Ovary (tissue), 9 donors: ENCODE results near the gene OR10D3. TPM values are rescaled to one million over a fixed set of nuclear protein-coding genes. Genes with fewer than 3 reads are reported as not detected.

Source experiments
- DNase-seq, 5 donors: peaks; one replicate each; pipeline ENCODE4 v3.0.0-alpha.2; 2019 to 2020
- H3K27ac ChIP-seq, 2 donors: fragments of 200-600 bp; one replicate each; pipeline versions ENCODE4 v1.5.1 to v1.8.0; 2019 to 2022
- H3K27me3 ChIP-seq: fragments of 200-600 bp; one replicate; pipeline ENCODE4 v1.8.0; 2022
- H3K36me3 ChIP-seq: fragments of 200-600 bp; sonication (generic); one replicate; pipeline ENCODE4 v1.5.1; 2019
- H3K4me1 ChIP-seq: one replicate; pipeline ENCODE4 v1.8.1; 2013; ENCODE audit warnings: mild to moderate bottlenecking, moderate library complexity; ENCODE audit not compliant: insufficient read depth
- H3K4me3 ChIP-seq: fragments of 200-600 bp; sonication (generic); one replicate; pipeline ENCODE4 v1.5.1; 2017
- H3K9me3 ChIP-seq, 2 donors: fragments of 200-600 bp in 1 of 2; sonication (generic) in 1 of 2; one replicate each; pipeline versions ENCODE4 v1.5.1 to v1.8.1; 2013 to 2019; ENCODE audit warnings: mild to moderate bottlenecking in 1 of 2, moderate library complexity in 1 of 2
- EP300 ChIP-seq: sonication (generic); formaldehyde crosslinking; IDR thresholded peaks from one replicate; pipeline ENCODE4 v1.6.1; 2017; ENCODE audit warnings: antibody characterized with exemption
- POLR2A ChIP-seq: fragments of 450-650 bp; IDR thresholded peaks from one replicate; pipeline ENCODE4 v1.6.1; 2017; ENCODE audit warnings: antibody characterized with exemption, mild to moderate bottlenecking, moderate library complexity
- WGBS, 3 donors: extraction: QIAGEN DNeasy Blood & Tissue Kit in 1 of 3; methylation state at CpG; one replicate each; pipeline versions ENCODE4 v1.1.5 to v1.1.7; 2013 to 2017; 5-methylcytosine and 5-hydroxymethylcytosine counted together
- intact Hi-C, 4 donors: fragments of 100-400 bp; cut with DNase I; formaldehyde crosslinking; loops; one replicate each; pipeline versions ENCODE4 v1.11.0 to v1.15.1; 2022 to 2023
- polyA plus RNA-seq, 2 donors: library from polyadenylated mRNA; stranded (reverse); fragments of 200-250 nt in 1 of 2; fragments of 350-450 nt in 1 of 2; fragmentation: Illumina TruSeq in 1 of 2; extraction: RNeasy Lipid Tissue Mini Kit (QIAGEN cat#74804) in 1 of 2; gene quantifications; one replicate each; pipeline ENCODE4 v1.2.3, GENCODE V29; 2013 to 2014
- total RNA-seq, 7 donors: library from RNA; depleted of rRNA in 2 of 7; stranded (reverse); fragments of >200 nt in 2 of 7; fragmentation: NEBNext Ultra II Directional in 3 of 7; extraction: Animal tissue kit (Norgen Biotek cat#: 25700) in 3 of 7; gene quantifications; one replicate each; pipeline versions ENCODE4 v1.1.0 to v1.2.4, GENCODE V29; 2016 to 2023
- TF ChIP-seq, protein P1 (sequence below), 3 donors: fragments of 450-650 bp in 2 of 3; fragments of 200-600 bp in 1 of 3; IDR thresholded peaks; one replicate each; pipeline versions ENCODE4 v1.5.1 to v1.8.0; 2016 to 2022; ENCODE audit warnings: antibody characterized with exemption in 3 of 3, mild to moderate bottlenecking in 1 of 3
- donor health status: DM: no; HTN: no; CAD: no; lungs with moderate emphysema.
- donor health status: DM: no; HTN: no; CAD: no.
- donor health status: Bipolar disorder and iron deficiency.
- donor health status: DM: yes; HTN: yes; CAD: no.
- donor health status: DM: no; HTN: no; CAD: no.
- donor health status: DM: yes; HTN: yes; CAD: no.

The OR10D3 gene
- total and polyA plus RNA-seq, 9 donors, result not detected

DNA sequence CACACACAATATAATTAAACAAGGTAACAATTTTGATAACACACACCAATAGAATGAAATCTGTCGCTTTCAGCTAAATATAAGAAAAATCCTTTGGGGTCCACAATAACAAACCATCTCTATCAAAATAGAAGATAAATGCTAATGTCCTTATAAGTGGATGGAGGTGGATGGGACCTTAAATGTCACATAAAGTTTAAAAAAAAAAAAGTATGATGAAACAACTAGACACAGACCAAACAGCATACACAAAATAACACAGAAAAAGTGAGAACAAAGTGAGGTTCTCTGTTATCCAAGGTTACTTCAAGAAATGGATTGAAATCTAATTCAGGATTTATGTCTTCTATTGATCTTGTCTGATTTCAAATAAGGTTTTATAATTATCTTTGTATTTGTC lies 10.5 kb upstream of the OR10D3 start:
- WGBS, 3 donors, result 89 to 98% (median 96%) methylated on average over 1 of the region's 1 CpG

DNA sequence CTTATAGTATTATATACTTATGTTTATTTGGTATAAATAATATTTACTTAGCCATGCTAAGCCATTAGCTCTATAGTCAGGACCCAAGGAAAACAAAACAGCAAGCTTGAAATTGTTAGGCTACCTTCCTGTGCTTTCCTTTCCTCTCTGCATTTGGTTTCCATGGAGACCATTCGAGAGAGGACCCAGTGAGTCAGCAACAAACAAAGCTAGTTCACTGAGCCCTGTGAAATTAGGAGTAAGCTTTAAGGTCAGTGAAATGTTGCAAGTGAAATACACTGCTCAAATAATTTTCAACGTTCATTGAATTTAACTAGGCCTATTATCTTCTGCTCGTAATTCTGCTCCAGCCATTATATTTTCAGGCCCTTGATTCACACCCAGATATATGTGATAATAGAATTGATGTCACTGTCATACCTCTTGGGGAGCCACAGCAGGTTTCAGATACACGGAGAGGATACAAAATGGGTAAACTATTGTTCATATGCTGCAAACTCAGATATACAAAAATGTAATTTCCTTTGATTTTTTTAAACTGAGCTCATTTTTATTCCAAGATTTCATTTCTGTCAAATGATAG lies 9.1 kb upstream of the OR10D3 start:
- Histone ChIP-seq H3K9me3 (no peaks in the 10 kb centered on the region), H3K4me1 (no peaks in the 10 kb centered on the region), H3K27ac (no peak overlapping the region), H3K4me3 (no peak overlapping the region), H3K36me3 (no peaks in the 10 kb centered on the region), H3K27me3 (no peaks in the 10 kb centered on the region)
- no peak for DNase-seq
- TF ChIP-seq, protein P1, sequence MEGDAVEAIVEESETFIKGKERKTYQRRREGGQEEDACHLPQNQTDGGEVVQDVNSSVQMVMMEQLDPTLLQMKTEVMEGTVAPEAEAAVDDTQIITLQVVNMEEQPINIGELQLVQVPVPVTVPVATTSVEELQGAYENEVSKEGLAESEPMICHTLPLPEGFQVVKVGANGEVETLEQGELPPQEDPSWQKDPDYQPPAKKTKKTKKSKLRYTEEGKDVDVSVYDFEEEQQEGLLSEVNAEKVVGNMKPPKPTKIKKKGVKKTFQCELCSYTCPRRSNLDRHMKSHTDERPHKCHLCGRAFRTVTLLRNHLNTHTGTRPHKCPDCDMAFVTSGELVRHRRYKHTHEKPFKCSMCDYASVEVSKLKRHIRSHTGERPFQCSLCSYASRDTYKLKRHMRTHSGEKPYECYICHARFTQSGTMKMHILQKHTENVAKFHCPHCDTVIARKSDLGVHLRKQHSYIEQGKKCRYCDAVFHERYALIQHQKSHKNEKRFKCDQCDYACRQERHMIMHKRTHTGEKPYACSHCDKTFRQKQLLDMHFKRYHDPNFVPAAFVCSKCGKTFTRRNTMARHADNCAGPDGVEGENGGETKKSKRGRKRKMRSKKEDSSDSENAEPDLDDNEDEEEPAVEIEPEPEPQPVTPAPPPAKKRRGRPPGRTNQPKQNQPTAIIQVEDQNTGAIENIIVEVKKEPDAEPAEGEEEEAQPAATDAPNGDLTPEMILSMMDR (IDR thresholded peaks at IDR 0.05), result no peak
- TF ChIP-seq EP300, result no peak
- no peak for TF ChIP-seq POLR2A
- intact Hi-C loops, result no loop called here
- WGBS, 3 donors, result 24 to 25% (median 25%) methylated on average over 4 of the region's 4 CpGs

More for the DNA sequence above, 10.5 kb upstream of the OR10D3 start:
- Histone ChIP-seq H3K36me3 (no peaks in the 10 kb centered on the region), H3K9me3 (no peaks in the 10 kb centered on the region), H3K27me3 (no peaks in the 10 kb centered on the region), H3K4me3 (no peak overlapping the region), H3K27ac (no peak overlapping the region), H3K4me1 (no peaks in the 10 kb centered on the region)
- intact Hi-C loops, result no loop called here
- TF ChIP-seq POLR2A (no peak), EP300 (no peak)
- TF ChIP-seq, protein P1 (IDR thresholded peaks at IDR 0.05), result no peak
- DNase-seq, result no peak

DNA sequence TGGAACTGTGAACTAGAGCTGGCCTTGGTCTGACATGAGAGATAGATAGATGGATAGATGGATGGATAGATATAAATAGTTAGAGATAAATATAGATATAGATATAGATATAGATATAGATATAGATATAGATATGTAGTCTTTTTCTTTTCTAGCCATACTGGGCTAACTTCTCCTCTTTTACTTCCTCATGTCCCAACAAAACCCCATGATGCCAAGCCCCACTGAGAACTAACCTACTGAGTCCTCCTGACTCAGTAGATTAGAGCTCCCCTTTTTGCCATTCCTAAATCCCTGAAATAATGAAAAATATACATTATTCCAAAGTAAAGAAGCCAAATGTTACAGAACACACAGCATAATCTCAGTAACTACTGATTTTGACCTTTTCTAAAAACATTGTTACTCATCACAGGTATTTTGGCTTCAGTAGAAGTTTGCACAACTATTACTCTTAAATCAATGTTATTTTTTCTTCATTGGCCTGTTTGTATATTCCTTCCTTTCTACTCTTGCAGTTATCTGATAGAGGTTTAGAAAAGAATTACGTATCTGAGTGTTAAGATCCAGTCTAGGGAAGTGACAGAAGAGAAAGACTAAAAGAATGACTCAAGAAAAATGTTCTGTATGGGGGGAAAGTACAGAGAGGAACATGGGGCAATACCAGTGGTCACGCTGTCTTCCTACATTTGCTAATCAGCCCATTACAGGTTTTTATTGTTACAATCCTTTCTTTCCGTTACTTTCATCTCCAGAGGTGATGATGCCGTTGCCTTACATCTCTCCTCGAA lies 6.0 kb upstream of the OR10D3 start:
- intact Hi-C loops, result no loop called here
- WGBS, 3 donors, result 75 to 83% (median 79%) methylated on average over 5 of the region's 5 CpGs
- Histone ChIP-seq H3K4me1 (no peaks in the 10 kb centered on the region), H3K36me3 (no peaks in the 10 kb centered on the region), H3K27me3 (no peaks in the 10 kb centered on the region), H3K27ac (no peak overlapping the region), H3K9me3 (no peaks in the 10 kb centered on the region), H3K4me3 (no peak overlapping the region)
- no peak for DNase-seq
- TF ChIP-seq EP300, result no peak
- TF ChIP-seq, protein P1 (IDR thresholded peaks at IDR 0.05), result no peak
- TF ChIP-seq POLR2A, result no peak

DNA sequence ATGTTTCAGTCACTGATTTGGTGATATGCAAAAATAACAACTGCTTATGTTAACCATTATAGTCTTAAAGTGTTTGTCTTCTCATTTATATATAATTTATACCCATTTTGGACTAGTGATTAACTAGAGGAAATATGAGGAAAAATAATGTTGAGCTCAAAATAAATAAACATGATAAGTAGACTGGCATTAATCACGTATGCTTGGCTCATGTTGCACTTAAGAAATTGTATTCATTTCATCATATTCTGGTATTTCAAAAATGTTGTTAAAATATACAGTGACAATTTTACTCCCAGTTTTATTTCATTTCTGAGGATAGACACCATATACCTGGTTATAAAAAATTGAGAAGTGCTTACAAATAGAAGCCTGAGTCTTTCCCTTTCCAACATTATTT lies 3.8 kb upstream of the OR10D3 start:
- Histone ChIP-seq H3K27ac (no peak overlapping the region), H3K36me3 (no peaks in the 10 kb centered on the region), H3K4me3 (no peak overlapping the region), H3K27me3 (no peaks in the 10 kb centered on the region), H3K9me3 (no peaks in the 10 kb centered on the region), H3K4me1 (no peaks in the 10 kb centered on the region)
- intact Hi-C loops, result no loop called here
- TF ChIP-seq EP300 (no peak), POLR2A (no peak)
- TF ChIP-seq, protein P1 (IDR thresholded peaks at IDR 0.05), result no peak
- WGBS, 3 donors, result 14 to 48% (median 14%) methylated on average over 1 of the region's 1 CpG
- no peak for DNase-seq
